Activated T-cell treated with anti-CD3 and anti-CD28 coated beads for 4 hours (primary cell): ENCODE data around the gene GJA1.
"Not testable (repeated sequence)": the region's sequence is repeated elsewhere in the genome, so short reads cannot be mapped to it uniquely, and the experiment has no call there.

Experiments used
- DNase-seq: peaks from one replicate; pipeline ENCODE4 v3.0.0-alpha.2; 2020

The GJA1 gene

DNA sequence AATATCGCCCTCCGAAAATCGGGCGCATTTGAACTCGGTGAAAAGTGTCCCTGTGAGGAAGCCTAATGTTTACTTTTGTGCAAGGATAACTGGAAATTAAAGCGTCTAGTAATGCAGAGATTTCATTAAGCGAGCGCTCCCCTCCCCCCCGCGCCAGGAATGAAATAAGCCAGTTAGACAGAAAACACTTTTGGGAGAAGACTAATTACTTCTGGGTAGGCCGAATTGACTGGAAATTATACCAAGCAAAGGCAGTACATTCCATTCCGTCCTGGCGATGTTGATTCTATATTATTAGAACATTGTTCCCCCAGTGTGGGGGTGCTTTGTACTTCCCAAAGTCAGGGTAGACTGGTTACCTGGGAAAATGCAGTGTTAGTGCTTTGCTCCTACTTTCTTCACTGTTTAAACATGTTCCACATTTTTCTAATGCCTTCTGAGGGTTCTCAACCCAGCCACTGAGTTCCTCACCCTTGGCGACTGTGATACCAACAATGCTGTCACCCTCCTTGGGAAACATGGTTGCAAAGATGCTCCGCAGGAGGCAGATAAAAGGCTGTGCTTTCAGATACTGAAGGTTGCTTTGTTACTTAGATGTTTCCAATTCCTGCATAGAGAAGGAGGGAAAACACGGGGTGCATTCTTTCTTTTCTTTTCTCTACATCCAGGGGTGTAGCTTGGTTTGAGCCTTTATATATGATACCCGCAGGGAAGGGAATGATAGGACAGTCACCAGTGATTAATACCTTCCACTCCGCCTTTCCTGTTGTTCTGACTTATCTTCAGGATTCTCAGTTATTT lies 2.6 kb downstream of the GJA1 start:
- no peak for DNase-seq

DNA sequence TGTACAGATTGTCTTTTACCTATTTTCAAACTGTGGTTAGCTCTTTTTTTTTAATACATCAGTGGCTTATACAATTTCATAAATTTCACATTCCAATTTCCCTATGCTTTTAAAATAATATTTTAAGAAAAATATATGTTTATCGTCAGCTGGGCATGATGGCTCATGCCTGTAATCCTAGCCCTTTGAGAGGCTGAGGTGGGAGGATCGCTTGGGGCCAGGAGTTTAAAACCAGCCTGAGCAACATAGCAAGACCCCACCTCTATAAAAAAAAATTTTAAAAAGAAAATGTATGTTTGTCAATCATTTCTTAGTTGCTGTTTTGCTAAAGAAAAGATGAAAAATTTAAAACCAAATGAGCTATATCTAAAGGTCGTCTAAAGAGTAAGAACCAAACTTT lies 3.4 kb downstream of the GJA1 start:
- no peak for DNase-seq

DNA sequence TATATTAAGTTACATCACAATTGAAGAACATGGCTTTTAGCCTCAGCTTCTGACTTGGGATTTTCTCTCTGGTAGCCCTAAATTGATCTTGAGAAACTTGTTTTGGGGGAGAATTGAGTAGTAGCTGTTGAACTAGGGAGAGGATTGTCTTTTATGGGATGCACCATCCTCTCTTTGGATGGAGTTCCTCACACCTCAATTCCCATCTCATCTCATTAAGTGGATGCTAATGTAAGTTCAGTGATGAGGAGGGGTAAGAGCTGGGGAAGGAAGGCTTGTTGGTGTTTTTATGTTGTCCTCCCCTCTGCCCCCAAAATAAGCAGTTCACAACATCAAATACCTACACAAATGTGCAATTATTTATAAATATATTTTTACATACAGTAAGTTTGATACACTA lies 4.0 kb downstream of the GJA1 start:
- no peak for DNase-seq

DNA sequence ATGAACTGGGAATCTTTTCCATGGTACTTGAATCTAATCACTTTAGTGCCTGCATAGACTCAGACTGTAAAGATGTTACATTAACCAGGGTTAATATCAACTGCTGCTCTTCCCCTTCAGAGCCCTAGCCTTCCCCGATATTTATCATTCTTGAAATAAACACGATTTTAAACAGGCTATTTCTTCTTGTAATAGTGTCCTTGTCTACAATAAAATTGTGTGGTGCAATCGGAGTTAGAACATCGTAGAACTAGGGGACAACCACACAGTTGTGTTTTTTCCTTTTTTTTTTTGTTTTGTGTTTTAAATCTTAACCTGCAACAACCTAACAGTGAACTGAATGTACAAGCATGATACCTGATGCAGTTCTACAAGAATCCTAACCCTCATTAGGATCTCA lies 4.5 kb downstream of the GJA1 start:
- no peak for DNase-seq

DNA sequence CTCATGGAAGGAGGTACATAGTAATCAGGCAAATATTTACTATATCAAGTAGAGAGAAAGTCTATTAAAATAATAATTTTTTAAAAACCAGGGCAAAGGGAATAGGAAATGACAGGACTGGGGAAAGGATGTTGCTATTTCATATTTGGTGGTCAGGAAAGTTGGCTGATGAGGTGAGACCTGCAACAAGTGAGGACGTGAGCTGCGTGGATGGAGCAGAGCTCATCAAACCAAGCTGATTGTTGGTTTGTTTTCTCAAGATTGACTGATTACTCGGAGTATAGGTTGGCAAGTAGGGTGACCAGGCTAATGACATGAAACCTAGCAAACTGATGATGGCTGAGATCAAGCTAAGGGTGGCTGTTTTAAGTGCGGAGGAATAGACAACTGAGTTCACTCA lies 6.0 kb downstream of the GJA1 start:
- no peak for DNase-seq

DNA sequence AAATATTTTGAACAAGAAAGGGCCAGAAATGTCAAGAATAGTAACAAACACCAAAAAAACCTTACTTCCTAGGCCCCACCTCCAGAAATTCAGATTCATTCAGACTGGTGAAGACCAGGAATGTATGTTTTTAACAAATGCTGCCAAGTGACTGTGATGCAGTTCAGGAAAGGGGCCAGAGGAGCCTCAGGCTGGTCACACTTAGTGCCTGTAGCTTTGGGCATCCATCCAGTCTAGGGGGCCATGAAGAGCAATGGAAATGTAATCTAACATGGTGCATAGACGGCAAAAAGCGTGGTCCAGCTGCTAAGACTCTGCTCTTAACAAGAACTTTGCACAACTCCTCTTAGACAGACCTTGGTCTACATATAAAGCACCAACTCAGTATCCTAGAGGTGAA lies 7.1 kb downstream of the GJA1 start:
- DNase-seq, result no peak

DNA sequence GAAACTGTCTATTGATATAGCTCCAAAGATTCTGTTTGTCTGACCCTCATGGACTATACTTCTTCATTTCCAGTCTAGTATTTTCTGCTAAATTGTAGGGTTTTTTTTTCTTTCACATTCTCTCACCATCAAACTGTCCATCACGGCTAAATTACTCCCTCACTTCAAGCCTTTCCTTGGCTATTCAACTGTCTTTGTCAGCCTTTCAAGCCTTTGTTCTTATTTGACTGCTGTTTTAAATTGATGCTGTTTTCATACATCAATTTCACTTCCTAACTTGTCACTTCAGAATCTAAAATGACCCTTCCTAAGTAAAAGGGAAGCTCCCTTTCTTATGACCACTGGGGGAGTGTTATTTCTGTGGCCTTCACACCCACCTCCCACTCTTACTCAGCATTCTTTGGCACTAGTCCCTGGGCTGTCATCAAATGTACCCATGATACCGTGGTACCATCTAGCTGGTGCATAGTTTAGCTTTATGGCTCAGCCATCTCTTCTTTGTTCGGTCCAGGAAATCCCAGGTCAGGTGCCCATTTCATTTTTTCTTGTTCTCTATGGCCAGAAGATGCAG lies 8.6 kb downstream of the GJA1 start:
- no peak for DNase-seq

DNA sequence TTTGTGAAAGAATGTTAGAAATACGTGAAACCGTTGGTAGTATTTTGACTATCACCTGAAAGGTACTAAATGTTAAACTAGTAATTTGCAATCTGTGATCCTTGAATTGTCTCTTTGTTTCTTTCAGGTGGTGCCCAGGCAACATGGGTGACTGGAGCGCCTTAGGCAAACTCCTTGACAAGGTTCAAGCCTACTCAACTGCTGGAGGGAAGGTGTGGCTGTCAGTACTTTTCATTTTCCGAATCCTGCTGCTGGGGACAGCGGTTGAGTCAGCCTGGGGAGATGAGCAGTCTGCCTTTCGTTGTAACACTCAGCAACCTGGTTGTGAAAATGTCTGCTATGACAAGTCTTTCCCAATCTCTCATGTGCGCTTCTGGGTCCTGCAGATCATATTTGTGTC lies 11.3 kb downstream of the GJA1 start:
- DNase-seq, result not testable (repeated sequence)

DNA sequence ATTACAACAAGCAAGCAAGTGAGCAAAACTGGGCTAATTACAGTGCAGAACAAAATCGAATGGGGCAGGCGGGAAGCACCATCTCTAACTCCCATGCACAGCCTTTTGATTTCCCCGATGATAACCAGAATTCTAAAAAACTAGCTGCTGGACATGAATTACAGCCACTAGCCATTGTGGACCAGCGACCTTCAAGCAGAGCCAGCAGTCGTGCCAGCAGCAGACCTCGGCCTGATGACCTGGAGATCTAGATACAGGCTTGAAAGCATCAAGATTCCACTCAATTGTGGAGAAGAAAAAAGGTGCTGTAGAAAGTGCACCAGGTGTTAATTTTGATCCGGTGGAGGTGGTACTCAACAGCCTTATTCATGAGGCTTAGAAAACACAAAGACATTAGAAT lies 12.3 kb downstream of the GJA1 start:
- not testable (repeated sequence) for DNase-seq

DNA sequence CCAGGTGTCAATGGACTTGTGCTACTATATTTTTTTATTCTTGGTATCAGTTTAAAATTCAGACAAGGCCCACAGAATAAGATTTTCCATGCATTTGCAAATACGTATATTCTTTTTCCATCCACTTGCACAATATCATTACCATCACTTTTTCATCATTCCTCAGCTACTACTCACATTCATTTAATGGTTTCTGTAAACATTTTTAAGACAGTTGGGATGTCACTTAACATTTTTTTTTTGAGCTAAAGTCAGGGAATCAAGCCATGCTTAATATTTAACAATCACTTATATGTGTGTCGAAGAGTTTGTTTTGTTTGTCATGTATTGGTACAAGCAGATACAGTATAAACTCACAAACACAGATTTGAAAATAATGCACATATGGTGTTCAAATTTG lies 13.1 kb downstream of the GJA1 start:
- DNase-seq, result not testable (repeated sequence)

DNA sequence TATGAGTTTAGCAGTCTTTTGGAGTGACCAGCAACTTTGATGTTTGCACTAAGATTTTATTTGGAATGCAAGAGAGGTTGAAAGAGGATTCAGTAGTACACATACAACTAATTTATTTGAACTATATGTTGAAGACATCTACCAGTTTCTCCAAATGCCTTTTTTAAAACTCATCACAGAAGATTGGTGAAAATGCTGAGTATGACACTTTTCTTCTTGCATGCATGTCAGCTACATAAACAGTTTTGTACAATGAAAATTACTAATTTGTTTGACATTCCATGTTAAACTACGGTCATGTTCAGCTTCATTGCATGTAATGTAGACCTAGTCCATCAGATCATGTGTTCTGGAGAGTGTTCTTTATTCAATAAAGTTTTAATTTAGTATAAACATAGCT lies 13.9 kb downstream of the GJA1 start:
- DNase-seq, result no peak

DNA sequence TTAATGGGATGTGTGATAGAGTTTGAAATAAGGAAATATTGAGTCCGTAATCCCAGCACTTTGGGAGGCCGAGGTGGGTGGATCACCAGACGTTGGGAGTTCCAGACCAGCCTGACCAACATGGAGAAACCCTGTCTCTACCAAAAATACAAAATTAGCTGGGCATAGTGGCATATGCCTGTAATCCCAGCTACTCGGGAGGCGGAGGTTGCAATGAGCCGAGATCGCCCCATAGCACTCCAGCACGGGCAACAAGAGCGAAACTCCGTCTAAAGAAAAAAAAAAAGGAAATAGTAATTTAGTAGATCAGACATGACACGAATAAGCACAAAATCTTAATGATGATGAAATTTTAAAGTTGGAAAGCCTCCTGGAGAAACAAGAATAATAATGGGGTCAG lies 14.8 kb downstream of the GJA1 start:
- no peak for DNase-seq

DNA sequence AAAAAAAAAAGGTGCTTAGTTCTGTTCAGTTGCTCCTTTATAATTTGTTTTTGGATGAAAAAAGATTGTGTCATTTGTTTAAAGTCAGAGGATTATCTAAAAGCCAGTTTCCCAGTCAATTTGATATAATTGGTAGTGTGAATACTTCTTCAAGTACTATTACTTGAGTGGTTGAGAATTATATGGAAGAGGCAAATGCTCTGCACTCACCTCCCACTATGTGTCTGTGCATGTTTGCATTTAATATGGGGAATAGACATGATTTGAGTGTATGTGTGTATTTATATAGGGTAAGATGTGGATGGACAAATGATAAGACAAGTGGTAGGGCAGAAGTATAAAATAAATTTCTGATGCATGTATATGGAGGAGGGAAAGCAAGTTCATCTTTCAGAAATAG lies 15.8 kb downstream of the GJA1 start:
- DNase-seq, result no peak

DNA sequence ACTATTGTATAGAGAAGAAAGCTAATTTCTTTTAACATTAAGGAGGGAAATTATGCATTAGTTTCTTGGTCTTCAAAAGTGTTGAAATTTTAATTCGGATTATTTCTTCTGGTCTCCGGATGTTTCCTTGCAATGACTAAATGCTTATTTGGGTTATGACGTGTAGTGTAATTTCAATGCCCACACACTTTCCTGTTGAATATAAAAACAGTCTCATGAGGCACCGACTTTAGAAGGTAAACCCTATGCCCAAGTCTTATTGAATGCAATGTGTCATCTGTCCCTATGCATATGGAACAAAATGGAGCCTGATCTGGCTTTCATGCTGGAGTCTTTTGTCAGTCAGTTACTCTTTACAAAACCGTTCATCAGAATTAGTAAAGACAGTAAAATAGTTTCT lies 17.7 kb downstream of the GJA1 start:
- DNase-seq, result no peak

DNA sequence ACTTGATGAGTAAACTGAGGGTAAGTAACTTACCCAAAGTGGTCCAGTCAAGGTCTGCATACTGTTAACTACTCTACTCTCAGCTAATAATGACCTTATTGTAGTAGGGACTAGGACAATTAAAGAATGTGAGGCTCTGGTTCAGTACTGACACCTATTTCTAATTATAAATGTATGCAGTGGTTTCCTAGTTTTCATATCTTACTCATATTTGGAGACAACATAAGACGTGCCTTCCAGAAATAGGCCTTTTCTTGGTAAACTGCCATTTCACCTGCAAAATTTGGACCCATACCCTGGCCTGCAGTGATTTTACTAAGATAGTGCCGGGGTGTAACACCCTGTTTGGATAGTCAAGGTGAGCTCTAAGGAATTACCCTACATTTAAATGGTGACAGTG lies 24.7 kb downstream of the GJA1 start:
- no peak for DNase-seq

DNA sequence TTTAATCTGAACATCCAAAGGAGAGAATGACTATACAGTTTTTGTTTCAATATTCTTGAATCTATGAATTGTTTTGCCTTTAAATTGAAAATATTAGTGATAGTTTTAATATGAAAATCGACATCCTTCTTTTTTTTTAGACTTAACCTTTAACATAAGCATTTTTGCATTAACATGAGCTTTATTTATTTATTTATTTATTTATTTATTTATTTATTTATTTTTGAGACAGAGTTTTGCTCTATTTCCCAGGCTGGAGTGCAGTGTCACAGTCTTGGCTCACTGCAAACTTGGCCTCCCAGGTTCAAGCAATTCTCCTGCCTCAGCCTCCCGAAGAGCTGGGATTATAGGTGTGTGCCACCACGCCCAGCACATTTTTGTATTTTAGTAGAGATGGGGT lies 27.6 kb downstream of the GJA1 start:
- DNase-seq, result no peak

DNA sequence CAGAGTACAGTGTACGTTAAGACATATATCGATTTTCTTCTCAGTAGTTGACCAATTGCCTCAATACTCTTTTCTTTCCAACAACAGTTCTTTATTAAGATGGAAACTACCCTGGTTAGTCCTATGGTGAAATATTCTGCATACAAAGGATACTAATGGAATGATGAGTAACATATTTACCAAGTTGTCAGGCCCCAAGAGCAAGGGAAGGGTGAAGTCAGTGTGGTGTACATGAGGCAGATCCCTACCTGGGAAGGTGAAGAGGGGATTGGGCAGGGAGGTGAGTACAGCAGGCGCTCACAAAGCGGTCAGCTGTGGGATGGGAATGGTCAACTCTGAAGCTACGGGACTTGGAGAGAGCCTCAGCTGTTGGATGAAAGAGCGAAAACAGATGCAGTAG lies 29.7 kb downstream of the GJA1 start:
- DNase-seq, result no peak

DNA sequence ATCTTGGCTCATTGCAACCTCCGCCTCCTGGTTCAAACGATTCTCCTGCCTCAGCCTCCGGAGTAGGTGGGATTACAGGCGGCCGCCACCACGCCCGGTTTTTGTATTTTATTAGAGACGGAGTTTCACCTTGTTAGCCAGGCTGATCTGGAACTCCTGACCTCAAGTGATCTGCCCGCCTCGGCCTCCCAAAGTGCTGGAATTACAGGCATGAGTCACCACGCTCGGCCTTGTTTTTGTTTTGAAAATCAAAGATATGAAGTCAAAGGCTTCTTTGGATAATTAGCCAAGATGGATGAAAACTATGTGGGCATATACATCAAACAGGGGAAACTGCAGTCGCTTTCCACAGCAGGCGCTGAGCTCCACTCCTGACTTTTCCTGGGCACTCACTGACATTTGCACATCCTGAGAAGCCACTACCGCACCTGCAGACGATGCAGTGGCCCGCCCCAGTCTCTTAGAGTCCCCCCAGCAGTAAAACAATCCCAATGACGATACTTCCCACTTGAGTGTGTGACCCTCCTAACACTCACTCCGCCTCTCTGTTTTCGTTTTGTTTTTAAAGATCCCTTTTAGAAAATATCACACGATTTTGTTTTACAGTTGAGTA lies 44.1 kb downstream of the GJA1 start:
- DNase-seq, result no peak

DNA sequence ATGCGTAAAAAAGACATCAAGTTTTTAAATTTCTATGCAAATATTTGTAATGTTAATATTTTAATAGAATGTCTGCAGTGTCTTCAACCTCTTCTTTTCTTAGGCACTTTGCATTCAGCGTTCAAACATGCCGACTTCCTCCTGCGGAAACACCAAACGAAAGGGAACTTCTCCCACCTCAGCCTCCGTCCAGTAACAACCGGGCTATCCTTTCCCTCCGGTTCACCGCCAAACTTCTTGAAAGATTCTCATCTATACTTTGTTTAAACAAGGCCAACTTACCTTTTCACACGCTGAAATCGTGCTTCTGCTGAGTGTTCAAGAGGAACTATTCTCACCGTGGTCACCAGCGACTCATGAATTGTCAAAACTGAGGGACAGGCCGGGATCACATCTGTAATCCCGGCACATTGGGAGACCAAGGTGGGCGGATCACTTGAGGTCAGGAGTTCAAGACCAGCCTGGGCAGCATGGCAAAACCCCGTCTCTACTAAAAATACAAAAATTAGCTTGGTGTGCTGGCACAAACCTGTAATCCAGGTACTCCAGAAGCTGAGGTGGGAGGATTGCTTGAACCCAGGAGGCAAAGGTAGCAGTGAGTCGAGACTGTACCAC lies 44.8 kb downstream of the GJA1 start:
- no peak for DNase-seq

DNA sequence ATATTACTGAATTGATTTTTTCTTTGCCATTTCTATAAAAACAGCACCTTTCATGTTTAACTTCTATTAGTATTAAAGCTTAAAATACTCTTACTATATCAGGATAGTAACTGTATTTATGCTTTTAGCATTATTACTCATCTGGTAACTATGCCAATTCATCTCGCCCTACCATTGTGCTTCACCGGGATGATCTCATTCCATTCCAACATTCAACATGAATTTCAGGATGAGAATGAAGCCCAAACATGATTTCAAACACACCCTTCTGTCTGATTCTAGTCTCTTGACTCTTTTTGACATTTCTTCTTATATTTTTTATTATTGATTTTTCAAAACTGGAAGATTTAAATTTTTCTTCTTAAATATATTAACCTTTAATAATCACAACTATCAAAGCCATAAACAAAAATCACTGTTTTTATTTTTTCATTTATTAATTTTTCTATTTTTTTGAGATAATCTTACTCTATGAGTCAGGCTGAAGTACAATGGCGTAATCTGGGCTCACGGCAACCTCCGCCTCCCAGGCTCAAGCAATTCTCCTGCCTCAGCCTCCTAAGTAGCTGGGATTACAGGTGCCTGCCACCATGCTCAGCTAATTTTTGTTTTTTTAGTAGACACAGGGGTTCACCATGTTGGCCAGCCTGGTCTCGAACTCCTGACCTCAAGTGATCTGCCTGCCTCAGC lies 46.7 kb downstream of the GJA1 start:
- DNase-seq, result no peak

DNA sequence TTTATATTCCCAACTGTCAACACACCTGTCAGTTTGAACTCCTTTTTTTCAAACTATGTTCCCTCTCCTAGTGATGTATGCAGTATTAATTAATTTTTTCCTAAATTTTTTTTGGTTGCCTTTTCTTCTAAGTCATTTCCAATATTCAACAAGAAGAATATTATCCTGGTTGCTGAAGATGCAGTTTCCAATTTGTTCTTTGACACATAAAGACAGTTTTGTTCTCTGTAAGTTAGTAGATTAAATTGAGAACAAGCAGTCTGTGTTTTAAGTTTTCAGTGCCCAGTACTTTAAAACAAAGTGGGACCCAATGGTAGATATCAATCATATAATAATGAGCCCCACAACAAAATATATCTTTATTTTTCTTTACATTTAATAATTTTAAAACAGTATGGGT lies 47.3 kb downstream of the GJA1 start:
- DNase-seq, result no peak

DNA sequence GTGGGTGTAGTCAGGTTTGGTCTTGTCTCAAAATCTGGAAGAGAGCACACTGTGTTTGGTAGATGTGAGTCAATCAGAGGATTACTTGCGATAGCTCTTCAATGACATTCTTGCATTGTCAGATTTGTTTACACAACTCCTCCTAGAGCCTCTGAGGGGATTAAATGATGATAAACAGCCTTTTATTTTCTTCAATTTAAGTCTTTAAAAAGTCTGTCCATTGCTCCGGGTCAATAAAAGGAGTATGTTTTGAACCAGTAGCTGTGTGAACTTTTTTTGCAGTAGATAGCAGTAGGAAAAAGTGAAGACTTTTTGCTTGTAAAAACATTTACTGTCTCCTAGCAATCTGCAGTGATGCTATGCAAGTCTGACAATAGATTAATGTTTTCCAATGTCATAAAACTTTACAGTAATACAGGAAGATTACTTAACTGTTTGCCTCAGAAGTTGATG lies 49.9 kb downstream of the GJA1 start:
- DNase-seq, result no peak

DNA sequence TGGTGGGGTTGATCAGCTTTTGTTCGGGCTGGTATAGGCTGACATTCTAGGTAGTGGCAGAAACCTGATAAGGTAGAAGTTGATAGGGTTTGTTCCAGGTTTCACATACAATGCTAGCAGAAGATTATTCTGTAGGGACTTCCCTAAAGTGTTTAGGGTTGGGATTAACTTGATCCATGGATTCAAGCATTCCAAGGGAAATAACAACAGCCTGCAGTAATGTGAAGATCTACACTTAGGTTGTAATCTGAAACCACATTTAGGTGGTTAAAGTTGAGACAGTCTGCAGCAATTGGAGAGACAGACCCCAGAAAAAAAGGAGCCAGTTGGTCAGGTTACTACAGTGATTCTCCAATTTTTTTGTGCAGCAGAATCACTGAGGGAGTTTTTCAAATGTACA lies 56.1 kb downstream of the GJA1 start:
- DNase-seq, result no peak

DNA sequence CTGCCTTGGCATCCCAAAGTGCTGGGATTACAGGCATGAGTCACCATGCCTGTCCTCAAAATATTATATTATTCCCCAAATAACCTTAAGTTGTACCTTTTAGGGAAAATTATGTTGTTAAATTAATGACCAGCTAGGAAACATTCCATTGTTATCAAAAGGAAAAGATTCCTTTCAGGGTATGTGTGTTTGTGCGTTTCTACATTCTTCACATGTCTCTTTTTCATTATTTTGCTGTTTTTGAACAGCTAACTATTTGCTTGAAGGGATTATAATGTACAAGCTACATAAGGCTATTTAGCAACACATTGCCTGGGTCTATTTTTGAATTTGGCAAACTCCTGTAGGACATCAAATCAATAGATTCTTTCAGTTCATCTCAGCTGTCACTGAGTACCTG lies 57.1 kb downstream of the GJA1 start:
- DNase-seq, result no peak
